Endothelial cell of umbilical vein (primary cell): ENCODE measurements around the gene FAM184B.

Source experiments
- CTCF ChIP-seq, 2 donors: IDR thresholded peaks; 1 replicate in 1 of 2; 2 replicates in 1 of 2; pipeline ENCODE4 v1.5.1; 2011; ENCODE audit warnings: low read length in 2 of 2, mild to moderate bottlenecking in 2 of 2, moderate library complexity in 2 of 2, control low read depth in 1 of 2, inconsistent platforms in 1 of 2, low read depth in 1 of 2; ENCODE audit not compliant: insufficient read depth in 1 of 2; ENCODE audit errors: extremely low read depth in 1 of 2
- EZH2 ChIP-seq: IDR thresholded peaks from 2 replicates; pipeline ENCODE4 v1.6.1; 2012; ENCODE audit warnings: borderline replicate concordance, low read depth, mild to moderate bottlenecking, moderate library complexity, low read length, inconsistent platforms; ENCODE audit not compliant: severe bottlenecking
- FOS ChIP-seq: IDR thresholded peaks from 2 replicates; pipeline ENCODE4 v1.6.1; 2011; ENCODE audit warnings: mild to moderate bottlenecking, low read length, moderate library complexity, borderline replicate concordance; ENCODE audit not compliant: insufficient read depth
- GATA2 ChIP-seq: IDR thresholded peaks from 2 replicates; pipeline ENCODE4 v1.7.0; 2011; ENCODE audit warnings: low read depth, mild to moderate bottlenecking, moderate library complexity, mixed read lengths, low read length; ENCODE audit not compliant: insufficient read length, insufficient read depth
- JUN ChIP-seq: IDR thresholded peaks from 2 replicates; pipeline ENCODE4 v1.6.1; 2011; ENCODE audit warnings: borderline replicate concordance, low read depth; ENCODE audit not compliant: insufficient read length, insufficient read depth
- MAX ChIP-seq: IDR thresholded peaks from 2 replicates; pipeline ENCODE4 v1.6.1; 2011; ENCODE audit not compliant: insufficient read depth, insufficient read length
- MYC ChIP-seq: IDR thresholded peaks from one replicate; pipeline ENCODE4 v1.6.1; 2011; ENCODE audit warnings: mild to moderate bottlenecking, low read depth, low read length
- POLR2A ChIP-seq: IDR thresholded peaks from 2 replicates; pipeline ENCODE4 v1.6.1; 2012; ENCODE audit warnings: low read depth, mild to moderate bottlenecking, control low read depth, low read length
- POLR2AphosphoS5 ChIP-seq: IDR thresholded peaks from 2 replicates; pipeline ENCODE4 v1.6.1; 2012; ENCODE audit warnings: low read depth, mild to moderate bottlenecking, control low read depth, low read length, moderate library complexity; ENCODE audit not compliant: insufficient read depth

GRCh38 chr4:17618926-17619325, 162.5 kb downstream of the FAM184B start:
- TF ChIP-seq EZH2, result no peak
- TF ChIP-seq CTCF (IDR thresholded peaks at IDR 0.05; ENCODE audit: extremely low read depth in 1 of 2, insufficient read depth in 1 of 2, low read depth in 1 of 2, low read length in 2 of 2), result no peak
- no peak for TF ChIP-seq POLR2A
- no peak for TF ChIP-seq POLR2AphosphoS5
- no peak for TF ChIP-seq MAX
- TF ChIP-seq FOS, result no peak
- no peak for TF ChIP-seq MYC
- TF ChIP-seq JUN, result no peak
- no peak for TF ChIP-seq GATA2
